Transverse colon (tissue), 3 donors: ENCODE data around the gene HSD17B8.

Experiments used
- CTCF ChIP-seq, 5 experiments: fragments of 200-600 bp in 3 of 5; fragments of 450-650 bp in 2 of 5; sonication (generic) in 3 of 5; IDR thresholded peaks; 1 replicate in 2 of 5; 2 replicates in 3 of 5; pipeline ENCODE4 v1.5.1; 2016 to 2017; ENCODE audit warnings: antibody characterized with exemption in 5 of 5, inconsistent platforms in 3 of 5, mild to moderate bottlenecking in 2 of 5, moderate library complexity in 1 of 5
- EP300 ChIP-seq: sonication (generic); formaldehyde crosslinking; IDR thresholded peaks from one replicate; pipeline ENCODE4 v1.6.1; 2017; ENCODE audit warnings: antibody characterized with exemption, low read depth

GRCh38 chr6:33169291-33170175 is 34.9 kb upstream of the HSD17B8 start:
- no peak for TF ChIP-seq CTCF (IDR thresholded peaks at IDR 0.05)
- no peak for TF ChIP-seq EP300
